Colonic mucosa (tissue), 4 donors: ENCODE measurements around the gene TRPV4. TPM values are rescaled to one million over a fixed set of nuclear protein-coding genes. Genes with fewer than 3 reads are reported as not detected.

Source experiments
- DNase-seq: peaks from one replicate; pipeline ENCODE4 v3.0.0-alpha.2; 2020
- H3K27ac ChIP-seq: fragments of 200-600 bp; one replicate; pipeline ENCODE4 v1.8.0; 2021
- H3K27me3 ChIP-seq: fragments of 200-600 bp; one replicate; pipeline ENCODE4 v1.8.0; 2021
- H3K36me3 ChIP-seq: fragments of 200-600 bp; one replicate; pipeline ENCODE4 v1.8.0; 2021
- H3K4me1 ChIP-seq: fragments of 200-600 bp; one replicate; pipeline ENCODE4 v1.8.0; 2021; ENCODE audit warnings: mild to moderate bottlenecking
- H3K4me3 ChIP-seq: fragments of 200-600 bp; one replicate; pipeline ENCODE4 v1.8.0; 2021
- H3K9ac ChIP-seq, 2 donors: one replicate each; pipeline ENCODE4 v1.7.0; 2013; ENCODE audit warnings: control low read depth in 2 of 2, low read depth in 2 of 2, low read length in 2 of 2
- H3K9me3 ChIP-seq: fragments of 200-600 bp; one replicate; pipeline ENCODE4 v1.8.0; 2021
- CTCF ChIP-seq: fragments of 200-600 bp; IDR thresholded peaks from one replicate; pipeline ENCODE4 v1.8.0; 2022; ENCODE audit warnings: antibody characterized with exemption, mild to moderate bottlenecking
- intact Hi-C: fragments of 100-400 bp; cut with DNase I; formaldehyde crosslinking; loops from one replicate; pipeline ENCODE4 v1.14.1; 2022
- total RNA-seq, 2 donors: library from RNA; stranded (reverse); fragmentation: NEBNext Ultra II Directional in 1 of 2; extraction: Animal tissue kit (Norgen Biotek cat#: 25700) in 1 of 2; gene quantifications; one replicate each; pipeline ENCODE4 v1.2.1, GENCODE V29; 2021
- donor health status: healthy.
- donor health status: DM: no; HTN: no; CAD: no.
- donor health status: DM: no; HTN: no; CAD: no.

Gene TRPV4
- total RNA-seq, 2 donors from 2014 or later = 0.10 to 0.32 TPM

- H3K36me3 ChIP-seq = no peaks in the 10 kb centered on the region
- no peak for TF ChIP-seq CTCF
- no peak overlapping the region for H3K4me3 ChIP-seq
- intact Hi-C loops = no loop called here
- no peak overlapping the region for H3K27ac ChIP-seq
- no peak overlapping the region for H3K9ac ChIP-seq
- no peaks in the 10 kb centered on the region for H3K27me3 ChIP-seq
- no peaks in the 10 kb centered on the region for H3K9me3 ChIP-seq
- no peak for DNase-seq
- no peaks in the 10 kb centered on the region for H3K4me1 ChIP-seq
Measured at GRCh38 chr12:109743076-109743910, 89.9 kb downstream of the TRPV4 start.

GRCh38 chr12:109741970-109742703, 91.1 kb downstream of the TRPV4 start:
- H3K9ac ChIP-seq = no peak overlapping the region
- H3K27me3 ChIP-seq = no peaks in the 10 kb centered on the region
- no peaks in the 10 kb centered on the region for H3K9me3 ChIP-seq
- H3K4me3 ChIP-seq = no peak overlapping the region
- H3K36me3 ChIP-seq = no peaks in the 10 kb centered on the region
- intact Hi-C loops = no loop called here
- no peak for DNase-seq
- no peak for TF ChIP-seq CTCF
- no peaks in the 10 kb centered on the region for H3K4me1 ChIP-seq
- H3K27ac ChIP-seq = no peak overlapping the region

- no peaks in the 10 kb centered on the region for H3K36me3 ChIP-seq
- no peak overlapping the region for H3K4me3 ChIP-seq
- DNase-seq = no peak
- no peak overlapping the region for H3K27ac ChIP-seq
- no peaks in the 10 kb centered on the region for H3K4me1 ChIP-seq
- TF ChIP-seq CTCF = no peak
- intact Hi-C loops = no loop called here
- no peaks in the 10 kb centered on the region for H3K27me3 ChIP-seq
- H3K9ac ChIP-seq = no peak overlapping the region
- no peaks in the 10 kb centered on the region for H3K9me3 ChIP-seq
Measured at GRCh38 chr12:109741286-109741969, 91.8 kb downstream of the TRPV4 start.

- Histone ChIP-seq H3K4me3 (no peak overlapping the region), H3K4me1 (no peaks in the 10 kb centered on the region), H3K27ac (no peak overlapping the region), H3K36me3 (no peaks in the 10 kb centered on the region), H3K9ac (no peak overlapping the region), H3K27me3 (no peaks in the 10 kb centered on the region), H3K9me3 (no peaks in the 10 kb centered on the region)
- intact Hi-C loops = no loop called here
- no peak for DNase-seq
- no peak for TF ChIP-seq CTCF
Measured at GRCh38 chr12:109740694-109741245, 92.4 kb downstream of the TRPV4 start.
